Measurements from ENCODE around the gene EDC4. TPM values are rescaled to one million over a fixed set of nuclear protein-coding genes. Genes with fewer than 3 reads are reported as not detected.

EDC4 gene
- total and polyA plus RNA-seq, 2 of the 13 experiments (the other 11 are each of a cell fraction or from before 2014, with no cell fraction given) = 51.4 to 59.1 TPM

DNA sequence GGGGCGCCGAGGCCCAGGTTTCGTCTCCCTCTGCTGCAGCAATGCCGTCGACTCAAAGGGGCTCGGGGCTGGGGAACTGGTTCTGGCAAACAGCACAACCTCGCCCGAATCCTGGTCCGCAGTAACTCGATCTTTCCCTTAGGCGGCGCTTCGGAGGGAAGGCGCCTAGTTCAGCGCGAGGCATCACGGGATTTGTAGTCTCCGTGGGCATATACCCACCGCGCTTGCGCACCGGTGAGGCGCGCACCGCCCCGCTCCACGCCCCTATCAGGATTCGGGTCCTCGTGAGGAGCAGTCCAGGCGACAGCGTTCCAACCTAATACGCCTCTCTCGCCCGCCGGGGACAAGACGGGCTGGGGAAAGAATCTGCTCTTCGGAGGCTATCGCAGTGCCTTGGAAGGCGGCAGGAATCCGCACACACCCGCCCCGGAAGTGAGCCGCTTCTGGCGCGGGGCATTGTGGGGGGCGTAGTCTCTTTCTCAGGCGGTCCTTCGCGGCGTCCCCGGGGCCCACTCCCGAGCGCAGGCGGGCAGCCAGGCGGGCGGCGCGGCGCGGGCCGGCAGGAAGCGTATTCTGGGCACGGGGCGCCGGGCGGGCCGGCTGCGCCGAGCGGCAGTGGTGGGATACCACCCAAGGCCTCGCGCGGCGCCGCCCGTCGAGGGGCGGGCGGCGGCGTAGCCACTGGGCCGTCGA, 30.9 kb upstream of the EDC4 start, which contains the start of gene THAP11 (continued):
- TF ChIP-seq PAF1 (CRISPR knock-in tag; IDR thresholded peaks at IDR 0.05) (no peak), SP2 (CRISPR knock-in tag; IDR thresholded peaks at IDR 0.05) (peak; percentile 74), ZNF205 (CRISPR knock-in tag; IDR thresholded peaks at IDR 0.05) (peak; percentile 76; the same call in 1 of the 2 replicates), ZNF737 (CRISPR knock-in tag; IDR thresholded peaks at IDR 0.05; ENCODE audit: borderline replicate concordance) (no peak), ZFAT (CRISPR knock-in tag; conservative IDR thresholded peaks at IDR 0.05) (no peak), FOXP1 (IDR thresholded peaks at IDR 0.05) (no peak), FOXP1 (CRISPR knock-in tag; IDR thresholded peaks at IDR 0.05) (no peak), RXRA (CRISPR knock-in tag; IDR thresholded peaks at IDR 0.05) (peak; percentile 62), ZNF563 (CRISPR knock-in tag; IDR thresholded peaks at IDR 0.05) (peak; percentile 61), ZNF160 (CRISPR knock-in tag; IDR thresholded peaks at IDR 0.05) (no peak), DR1 (CRISPR knock-in tag; IDR thresholded peaks at IDR 0.05) (0 out of 2 replicates have a peak, but pooled peaks have one; percentile 20), ZNF326 (CRISPR knock-in tag; IDR thresholded peaks at IDR 0.05; ENCODE audit: borderline replicate concordance) (no peak), ONECUT2 (CRISPR knock-in tag; IDR thresholded peaks at IDR 0.05) (0 out of 2 replicates have a peak, but pooled peaks have one; percentile 11), STAG1 (CRISPR knock-in tag; IDR thresholded peaks at IDR 0.05) (peak; percentile 48), HDAC1 (CRISPR knock-in tag; IDR thresholded peaks at IDR 0.05) (peak; percentile 62; the same call in 1 of the 2 replicates), CEBPG (CRISPR knock-in tag; IDR thresholded peaks at IDR 0.05) (0 out of 2 replicates have a peak, but pooled peaks have one; percentile 23), SALL2 (CRISPR knock-in tag; IDR thresholded peaks at IDR 0.05) (peak; percentile 71; the same call in 1 of the 2 replicates), RBM22 (optimal IDR thresholded peaks at IDR 0.05; ENCODE audit: low read length) (no peak), ZNF335 (CRISPR knock-in tag; IDR thresholded peaks at IDR 0.05) (peak; percentile 51)
- TF ChIP-seq, protein P1, sequence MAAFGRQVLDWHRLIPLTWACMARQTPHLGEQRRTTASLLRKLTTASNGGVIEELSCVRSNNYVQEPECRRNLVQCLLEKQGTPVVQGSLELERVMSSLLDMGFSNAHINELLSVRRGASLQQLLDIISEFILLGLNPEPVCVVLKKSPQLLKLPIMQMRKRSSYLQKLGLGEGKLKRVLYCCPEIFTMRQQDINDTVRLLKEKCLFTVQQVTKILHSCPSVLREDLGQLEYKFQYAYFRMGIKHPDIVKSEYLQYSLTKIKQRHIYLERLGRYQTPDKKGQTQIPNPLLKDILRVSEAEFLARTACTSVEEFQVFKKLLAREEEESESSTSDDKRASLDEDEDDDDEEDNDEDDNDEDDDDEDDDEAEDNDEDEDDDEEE (CRISPR knock-in tag; IDR thresholded peaks at IDR 0.05) = peak; percentile 90
- TF ChIP-seq, protein P2, sequence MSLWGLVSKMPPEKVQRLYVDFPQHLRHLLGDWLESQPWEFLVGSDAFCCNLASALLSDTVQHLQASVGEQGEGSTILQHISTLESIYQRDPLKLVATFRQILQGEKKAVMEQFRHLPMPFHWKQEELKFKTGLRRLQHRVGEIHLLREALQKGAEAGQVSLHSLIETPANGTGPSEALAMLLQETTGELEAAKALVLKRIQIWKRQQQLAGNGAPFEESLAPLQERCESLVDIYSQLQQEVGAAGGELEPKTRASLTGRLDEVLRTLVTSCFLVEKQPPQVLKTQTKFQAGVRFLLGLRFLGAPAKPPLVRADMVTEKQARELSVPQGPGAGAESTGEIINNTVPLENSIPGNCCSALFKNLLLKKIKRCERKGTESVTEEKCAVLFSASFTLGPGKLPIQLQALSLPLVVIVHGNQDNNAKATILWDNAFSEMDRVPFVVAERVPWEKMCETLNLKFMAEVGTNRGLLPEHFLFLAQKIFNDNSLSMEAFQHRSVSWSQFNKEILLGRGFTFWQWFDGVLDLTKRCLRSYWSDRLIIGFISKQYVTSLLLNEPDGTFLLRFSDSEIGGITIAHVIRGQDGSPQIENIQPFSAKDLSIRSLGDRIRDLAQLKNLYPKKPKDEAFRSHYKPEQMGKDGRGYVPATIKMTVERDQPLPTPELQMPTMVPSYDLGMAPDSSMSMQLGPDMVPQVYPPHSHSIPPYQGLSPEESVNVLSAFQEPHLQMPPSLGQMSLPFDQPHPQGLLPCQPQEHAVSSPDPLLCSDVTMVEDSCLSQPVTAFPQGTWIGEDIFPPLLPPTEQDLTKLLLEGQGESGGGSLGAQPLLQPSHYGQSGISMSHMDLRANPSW (CRISPR knock-in tag; IDR thresholded peaks at IDR 0.05; ENCODE audit: borderline replicate concordance) = peak; percentile 87
- TF ChIP-seq, protein P3, sequence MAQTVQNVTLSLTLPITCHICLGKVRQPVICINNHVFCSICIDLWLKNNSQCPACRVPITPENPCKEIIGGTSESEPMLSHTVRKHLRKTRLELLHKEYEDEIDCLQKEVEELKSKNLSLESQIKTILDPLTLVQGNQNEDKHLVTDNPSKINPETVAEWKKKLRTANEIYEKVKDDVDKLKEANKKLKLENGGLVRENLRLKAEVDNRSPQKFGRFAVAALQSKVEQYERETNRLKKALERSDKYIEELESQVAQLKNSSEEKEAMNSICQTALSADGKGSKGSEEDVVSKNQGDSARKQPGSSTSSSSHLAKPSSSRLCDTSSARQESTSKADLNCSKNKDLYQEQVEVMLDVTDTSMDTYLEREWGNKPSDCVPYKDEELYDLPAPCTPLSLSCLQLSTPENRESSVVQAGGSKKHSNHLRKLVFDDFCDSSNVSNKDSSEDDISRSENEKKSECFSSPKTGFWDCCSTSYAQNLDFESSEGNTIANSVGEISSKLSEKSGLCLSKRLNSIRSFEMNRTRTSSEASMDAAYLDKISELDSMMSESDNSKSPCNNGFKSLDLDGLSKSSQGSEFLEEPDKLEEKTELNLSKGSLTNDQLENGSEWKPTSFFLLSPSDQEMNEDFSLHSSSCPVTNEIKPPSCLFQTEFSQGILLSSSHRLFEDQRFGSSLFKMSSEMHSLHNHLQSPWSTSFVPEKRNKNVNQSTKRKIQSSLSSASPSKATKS (CRISPR knock-in tag; IDR thresholded peaks at IDR 0.05) = 0 out of 2 replicates have a peak, but pooled peaks have one; percentile 50
- TF ChIP-seq, protein P4, sequence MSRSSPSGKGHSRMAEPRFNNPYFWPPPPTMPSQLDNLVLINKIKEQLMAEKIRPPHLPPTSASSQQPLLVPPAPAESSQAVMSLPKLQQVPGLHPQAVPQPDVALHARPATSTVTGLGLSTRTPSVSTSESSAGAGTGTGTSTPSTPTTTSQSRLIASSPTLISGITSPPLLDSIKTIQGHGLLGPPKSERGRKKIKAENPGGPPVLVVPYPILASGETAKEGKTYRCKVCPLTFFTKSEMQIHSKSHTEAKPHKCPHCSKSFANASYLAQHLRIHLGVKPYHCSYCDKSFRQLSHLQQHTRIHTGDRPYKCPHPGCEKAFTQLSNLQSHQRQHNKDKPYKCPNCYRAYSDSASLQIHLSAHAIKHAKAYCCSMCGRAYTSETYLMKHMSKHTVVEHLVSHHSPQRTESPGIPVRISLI (CRISPR knock-in tag; IDR thresholded peaks at IDR 0.05; ENCODE audit: borderline replicate concordance) = no peak
